OCI-LY1 (cell line): ENCODE results near the gene GPRIN2.

Experiments used
- H2AFZ ChIP-seq: fragments of 200-600 bp; sonication (generic), shearing (Covaris generic); 2 replicates; pipeline ENCODE4 v1.6.0; 2014; ENCODE audit warnings: antibody characterized with exemption, mild to moderate bottlenecking, low read length
- H3F3A ChIP-seq: fragments of 200-600 bp; sonication (generic), shearing (Covaris generic); 2 replicates; pipeline ENCODE4 v1.6.0; 2014; ENCODE audit warnings: mild to moderate bottlenecking, antibody characterized with exemption, low read length, moderate library complexity; ENCODE audit not compliant: insufficient read depth
- H3K27ac ChIP-seq: fragments of 200-600 bp; sonication (generic); 2 replicates; pipeline ENCODE4 v1.5.1; 2014; ENCODE audit warnings: low read length, mixed run types, mild to moderate bottlenecking, low read depth; ENCODE audit not compliant: poor library complexity, severe bottlenecking
- H3K27me3 ChIP-seq: fragments of 200-600 bp; sonication (generic); 2 replicates; pipeline ENCODE4 v1.6.0; 2014; ENCODE audit warnings: antibody characterized with exemption, mild to moderate bottlenecking, low read length, moderate library complexity; ENCODE audit not compliant: insufficient read depth
- H3K36me3 ChIP-seq: fragments of 200-600 bp; sonication (generic); 2 replicates; pipeline ENCODE4 v1.6.1; 2014; ENCODE audit warnings: mild to moderate bottlenecking, antibody characterized with exemption, low read length, moderate library complexity, mixed read lengths; ENCODE audit not compliant: insufficient read depth
- H3K4me1 ChIP-seq: fragments of 200-600 bp; sonication (generic); 2 replicates; pipeline ENCODE4 v1.5.1; 2014; ENCODE audit warnings: mild to moderate bottlenecking, low read length, moderate library complexity; ENCODE audit not compliant: insufficient read depth, severe bottlenecking
- H3K4me2 ChIP-seq: fragments of 200-600 bp; sonication (generic), shearing (Covaris generic); 2 replicates; pipeline ENCODE4 v1.6.1; 2014; ENCODE audit warnings: low read length
- H3K4me3 ChIP-seq: fragments of 200-600 bp; sonication (generic); 2 replicates; pipeline ENCODE4 v1.5.1; 2014; ENCODE audit warnings: low read length, low read depth, mild to moderate bottlenecking, mixed read lengths; ENCODE audit not compliant: poor library complexity, severe bottlenecking
- H3K79me2 ChIP-seq: fragments of 200-600 bp; shearing (Covaris generic); 2 replicates; pipeline ENCODE4 v1.6.1; 2016; ENCODE audit warnings: mixed run types, low read length, mixed read lengths; ENCODE audit not compliant: insufficient read depth
- H3K9ac ChIP-seq: fragments of 200-600 bp; sonication (generic), shearing (Covaris generic); 2 replicates; pipeline ENCODE4 v1.6.1; 2014; ENCODE audit warnings: mild to moderate bottlenecking, low read length, mixed read lengths
- H3K9me2 ChIP-seq: fragments of 200-600 bp; sonication (generic), shearing (Covaris generic); 2 replicates; pipeline ENCODE4 v1.6.1; 2014; ENCODE audit warnings: low read depth, mild to moderate bottlenecking, low read length, mixed read lengths
- H3K9me3 ChIP-seq: fragments of 200-600 bp; shearing (Covaris generic); 2 replicates; pipeline ENCODE4 v1.6.1; 2014; ENCODE audit warnings: low read length, mixed read lengths
- H4K20me1 ChIP-seq: fragments of 200-600 bp; sonication (generic), shearing (Covaris generic); 2 replicates; pipeline ENCODE4 v1.6.0; 2016; ENCODE audit warnings: mild to moderate bottlenecking, low read length; ENCODE audit not compliant: insufficient read depth
- EZH2 ChIP-seq: fragments of 200-600 bp; sonication (generic), shearing (Covaris generic); IDR thresholded peaks from 2 replicates; pipeline ENCODE4 v1.8.0; 2017; ENCODE audit warnings: borderline replicate concordance, mixed run types, mild to moderate bottlenecking, antibody characterized with exemption, low read length, moderate library complexity, mixed read lengths
- TF ChIP-seq, protein P1 (sequence below): fragments of 200-600 bp; sonication (generic), shearing (Covaris generic); IDR thresholded peaks from 2 replicates; pipeline ENCODE4 v1.5.1; 2017; ENCODE audit warnings: mild to moderate bottlenecking, antibody characterized with exemption, low read length, moderate library complexity, mixed read lengths

Gene GPRIN2

DNA sequence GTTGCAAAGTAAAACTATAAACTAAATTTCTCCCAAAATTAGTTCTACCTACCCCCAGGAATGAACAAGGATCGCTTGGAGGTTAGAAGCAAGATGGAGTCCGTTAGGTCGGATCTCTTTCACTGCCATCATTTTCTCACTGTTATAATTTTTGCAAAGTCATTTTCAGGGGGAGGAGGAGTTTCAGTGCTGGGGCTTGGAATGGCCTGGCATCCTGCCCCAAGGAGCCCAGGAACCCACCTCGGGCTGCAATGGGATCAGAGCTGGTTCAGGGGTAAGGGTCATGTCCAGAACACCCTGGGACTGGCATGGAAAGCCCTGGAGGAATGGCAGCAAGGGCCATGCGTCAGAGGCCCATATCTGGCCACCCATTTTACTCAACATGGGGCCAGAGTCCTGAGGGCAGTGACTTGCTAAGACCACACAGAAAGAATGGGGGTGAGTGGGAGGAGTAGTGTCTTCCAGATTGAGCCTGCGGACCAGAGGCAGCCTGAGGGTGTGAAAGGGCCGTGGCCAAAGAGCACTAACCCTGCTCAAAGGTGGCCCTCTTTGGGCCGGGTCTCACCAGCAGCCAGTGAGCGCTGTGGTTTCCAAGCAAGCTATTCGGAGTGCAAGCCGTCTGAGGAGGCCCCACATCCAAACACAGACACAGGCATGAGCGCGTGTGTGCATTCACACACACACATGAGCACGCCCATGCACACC lies 31.8 kb downstream of the GPRIN2 start:
- H3K9ac ChIP-seq, result no peak overlapping the region
- H3K9me2 ChIP-seq, result no peaks in the 10 kb centered on the region
- H3K36me3 ChIP-seq, result no peaks in the 10 kb centered on the region
- H3K27ac ChIP-seq, result no peak overlapping the region
- H3F3A ChIP-seq, result no peaks in the 10 kb centered on the region
- no peaks in the 10 kb centered on the region for H3K9me3 ChIP-seq
- H4K20me1 ChIP-seq, result no peaks in the 10 kb centered on the region
- H3K4me1 ChIP-seq, result no peaks in the 10 kb centered on the region
- H3K79me2 ChIP-seq, result no peaks in the 10 kb centered on the region
- no peak for TF ChIP-seq EZH2
- TF ChIP-seq, protein P1, sequence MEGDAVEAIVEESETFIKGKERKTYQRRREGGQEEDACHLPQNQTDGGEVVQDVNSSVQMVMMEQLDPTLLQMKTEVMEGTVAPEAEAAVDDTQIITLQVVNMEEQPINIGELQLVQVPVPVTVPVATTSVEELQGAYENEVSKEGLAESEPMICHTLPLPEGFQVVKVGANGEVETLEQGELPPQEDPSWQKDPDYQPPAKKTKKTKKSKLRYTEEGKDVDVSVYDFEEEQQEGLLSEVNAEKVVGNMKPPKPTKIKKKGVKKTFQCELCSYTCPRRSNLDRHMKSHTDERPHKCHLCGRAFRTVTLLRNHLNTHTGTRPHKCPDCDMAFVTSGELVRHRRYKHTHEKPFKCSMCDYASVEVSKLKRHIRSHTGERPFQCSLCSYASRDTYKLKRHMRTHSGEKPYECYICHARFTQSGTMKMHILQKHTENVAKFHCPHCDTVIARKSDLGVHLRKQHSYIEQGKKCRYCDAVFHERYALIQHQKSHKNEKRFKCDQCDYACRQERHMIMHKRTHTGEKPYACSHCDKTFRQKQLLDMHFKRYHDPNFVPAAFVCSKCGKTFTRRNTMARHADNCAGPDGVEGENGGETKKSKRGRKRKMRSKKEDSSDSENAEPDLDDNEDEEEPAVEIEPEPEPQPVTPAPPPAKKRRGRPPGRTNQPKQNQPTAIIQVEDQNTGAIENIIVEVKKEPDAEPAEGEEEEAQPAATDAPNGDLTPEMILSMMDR, result no peak
- H3K27me3 ChIP-seq, result no peaks in the 10 kb centered on the region
- no peak overlapping the region for H3K4me3 ChIP-seq
- H3K4me2 ChIP-seq, result no peak overlapping the region
- no peak overlapping the region for H2AFZ ChIP-seq

DNA sequence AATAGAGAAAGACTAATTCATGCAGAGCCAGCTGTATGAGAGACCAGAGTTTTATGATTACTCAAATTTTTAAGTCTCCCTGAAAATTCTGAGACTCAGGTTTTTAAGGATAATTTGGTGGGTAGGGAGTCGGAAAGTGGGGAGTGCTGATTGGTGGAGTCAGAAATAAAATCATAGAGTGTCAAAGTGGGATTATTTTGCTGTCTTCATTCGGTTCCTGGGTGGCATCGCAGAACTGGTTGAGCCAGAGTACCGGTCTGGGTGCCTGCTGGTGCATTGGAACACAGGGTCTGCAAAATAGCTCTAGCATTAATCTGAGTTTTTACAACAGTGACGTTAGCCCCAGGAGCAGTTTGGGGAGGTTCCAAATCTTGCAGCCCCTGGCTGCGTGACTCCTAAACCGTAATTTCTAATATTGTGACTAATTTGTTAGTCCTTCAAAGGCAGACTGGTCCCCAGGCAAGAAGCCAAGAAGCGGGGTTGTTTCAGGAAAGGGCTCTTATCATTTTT lies 32.4 kb downstream of the GPRIN2 start:
- H4K20me1 ChIP-seq, result no peaks in the 10 kb centered on the region
- no peaks in the 10 kb centered on the region for H3K9me2 ChIP-seq
- no peak overlapping the region for H3K9ac ChIP-seq
- no peaks in the 10 kb centered on the region for H3F3A ChIP-seq
- no peaks in the 10 kb centered on the region for H3K36me3 ChIP-seq
- no peak overlapping the region for H3K4me2 ChIP-seq
- H3K9me3 ChIP-seq, result no peaks in the 10 kb centered on the region
- TF ChIP-seq, protein P1, result no peak
- no peak for TF ChIP-seq EZH2
- no peak overlapping the region for H3K27ac ChIP-seq
- H3K4me3 ChIP-seq, result no peak overlapping the region
- H3K27me3 ChIP-seq, result no peaks in the 10 kb centered on the region
- H3K4me1 ChIP-seq, result no peaks in the 10 kb centered on the region
- H3K79me2 ChIP-seq, result no peaks in the 10 kb centered on the region
- H2AFZ ChIP-seq, result no peak overlapping the region

DNA sequence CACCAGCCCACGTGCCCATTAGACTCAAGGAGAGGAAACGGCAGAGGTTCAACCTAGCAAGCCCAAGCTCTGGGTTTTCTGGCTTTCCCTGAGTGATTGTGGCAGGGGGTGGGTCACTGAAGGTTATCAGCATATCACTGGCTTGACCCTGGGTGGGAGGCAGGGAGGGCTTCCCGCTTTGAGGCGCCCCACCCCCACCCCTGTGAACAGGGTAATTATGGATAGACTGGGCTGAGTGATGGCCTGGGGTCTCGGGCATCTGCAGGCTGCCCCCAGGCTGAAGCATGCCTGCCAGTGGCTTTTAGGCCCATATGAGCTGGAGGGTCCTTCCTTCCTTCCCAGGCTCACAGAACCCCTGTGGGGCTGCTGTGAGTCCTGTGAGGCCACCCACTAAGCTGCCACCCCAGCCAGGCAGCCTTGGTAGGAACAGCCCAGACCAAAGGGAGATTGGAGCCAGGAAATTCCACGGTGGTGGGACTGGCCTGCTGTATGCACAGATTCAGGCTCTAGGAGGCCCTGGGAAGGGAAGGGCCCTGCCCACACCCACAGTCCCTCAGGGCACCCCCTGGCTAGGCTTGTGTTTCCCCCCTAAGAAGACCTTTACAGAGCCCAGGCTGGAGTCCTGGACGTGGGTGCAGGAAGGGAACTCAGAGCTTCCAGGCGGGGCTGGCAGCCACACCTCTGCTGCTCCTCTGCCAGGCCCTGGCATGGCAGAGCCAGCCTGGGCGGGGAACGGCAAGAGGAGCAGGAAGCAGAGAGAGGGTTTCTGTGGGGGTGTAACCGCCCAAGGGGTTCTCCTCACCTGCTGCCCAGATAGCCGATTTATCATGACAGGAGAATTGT lies 33.1 kb downstream of the GPRIN2 start:
- H3K27me3 ChIP-seq, result no peaks in the 10 kb centered on the region
- no peaks in the 10 kb centered on the region for H3K9me2 ChIP-seq
- no peak overlapping the region for H3K9ac ChIP-seq
- H4K20me1 ChIP-seq, result no peaks in the 10 kb centered on the region
- H2AFZ ChIP-seq, result no peak overlapping the region
- H3K36me3 ChIP-seq, result no peaks in the 10 kb centered on the region
- no peak overlapping the region for H3K4me2 ChIP-seq
- no peak overlapping the region for H3K4me3 ChIP-seq
- H3K27ac ChIP-seq, result no peak overlapping the region
- no peaks in the 10 kb centered on the region for H3K4me1 ChIP-seq
- TF ChIP-seq, protein P1, result no peak
- no peak for TF ChIP-seq EZH2
- no peaks in the 10 kb centered on the region for H3F3A ChIP-seq
- no peaks in the 10 kb centered on the region for H3K79me2 ChIP-seq
- H3K9me3 ChIP-seq, result no peaks in the 10 kb centered on the region
